ENCODE results near the gene SPATS2. TPM values are rescaled to one million over a fixed set of nuclear protein-coding genes. Genes with fewer than 3 reads are reported as not detected.

SPATS2 gene
- total and polyA plus RNA-seq, 10 of the 15 experiments (the other 5 are each of a cell fraction or from before 2014, with no cell fraction given) = 9.0 to 54.2 (median 27.5) TPM

- TF ChIP-seq, protein P1, sequence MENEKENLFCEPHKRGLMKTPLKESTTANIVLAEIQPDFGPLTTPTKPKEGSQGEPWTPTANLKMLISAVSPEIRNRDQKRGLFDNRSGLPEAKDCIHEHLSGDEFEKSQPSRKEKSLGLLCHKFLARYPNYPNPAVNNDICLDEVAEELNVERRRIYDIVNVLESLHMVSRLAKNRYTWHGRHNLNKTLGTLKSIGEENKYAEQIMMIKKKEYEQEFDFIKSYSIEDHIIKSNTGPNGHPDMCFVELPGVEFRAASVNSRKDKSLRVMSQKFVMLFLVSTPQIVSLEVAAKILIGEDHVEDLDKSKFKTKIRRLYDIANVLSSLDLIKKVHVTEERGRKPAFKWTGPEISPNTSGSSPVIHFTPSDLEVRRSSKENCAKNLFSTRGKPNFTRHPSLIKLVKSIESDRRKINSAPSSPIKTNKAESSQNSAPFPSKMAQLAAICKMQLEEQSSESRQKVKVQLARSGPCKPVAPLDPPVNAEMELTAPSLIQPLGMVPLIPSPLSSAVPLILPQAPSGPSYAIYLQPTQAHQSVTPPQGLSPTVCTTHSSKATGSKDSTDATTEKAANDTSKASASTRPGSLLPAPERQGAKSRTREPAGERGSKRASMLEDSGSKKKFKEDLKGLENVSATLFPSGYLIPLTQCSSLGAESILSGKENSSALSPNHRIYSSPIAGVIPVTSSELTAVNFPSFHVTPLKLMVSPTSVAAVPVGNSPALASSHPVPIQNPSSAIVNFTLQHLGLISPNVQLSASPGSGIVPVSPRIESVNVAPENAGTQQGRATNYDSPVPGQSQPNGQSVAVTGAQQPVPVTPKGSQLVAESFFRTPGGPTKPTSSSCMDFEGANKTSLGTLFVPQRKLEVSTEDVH (IDR thresholded peaks at IDR 0.05; ENCODE audit: low read depth, partially characterized antibody) = no peak
- TF ChIP-seq SREBF2 (IDR thresholded peaks at IDR 0.05; ENCODE audit: low read length) (no peak), SPI1 (IDR thresholded peaks at IDR 0.05; ENCODE audit: borderline replicate concordance, insufficient read depth, low read depth, low read length) (no peak), CBX3 (IDR thresholded peaks at IDR 0.05; ENCODE audit: borderline replicate concordance, low read depth) (no peak), POLR2AphosphoS2 (IDR thresholded peaks at IDR 0.05; ENCODE audit: low read depth, low read length) (no peak), USF2 (IDR thresholded peaks at IDR 0.05; ENCODE audit: borderline replicate concordance, low read depth, low read length) (no peak), HSF1 (IDR thresholded peaks at IDR 0.05; ENCODE audit: low read depth, low read length) (no peak), NR2C1 (IDR thresholded peaks at IDR 0.05) (no peak)
Observed at GRCh38 chr12:49471557-49471956, 104.3 kb downstream of the SPATS2 start (continued).
